Measurements from ENCODE around the gene VPS11. TPM values are rescaled to one million over a fixed set of nuclear protein-coding genes. Genes with fewer than 3 reads are reported as not detected.

VPS11 gene
- total and polyA plus RNA-seq, 8 donors = 14.2 to 47.4 (median 17.2) TPM

GRCh38 chr11:119108857-119109221 is 41.2 kb downstream of the VPS11 start:
- Histone ChIP-seq H3K36me3 (peaks cover 0 to 25% (median 3%) of the 10 kb centered on the region in 3 donors), H3K9me3 (no peaks in the 10 kb centered on the region), H3K27me3 (no peaks in the 10 kb centered on the region), H3K4me3 (peak overlapping the region in 2 of 4 donors; percentile 69 to 97), H3K4me1 (peaks cover 0 to 16% (median 0%) of the 10 kb centered on the region in 3 donors), H3K27ac (no peak overlapping the region)
- DNase-seq (no peak), FAIRE-seq (no peak), ATAC-seq (no peak)
- TF ChIP-seq CTCF (IDR thresholded peaks at IDR 0.05) = no peak
- WGBS, 2 donors = 46 to 48% methylated on average over 2 of the region's 2 CpGs
- intact Hi-C loops (cut with DNase I) = no loop called here

- H3K9me3 ChIP-seq = no peaks in the 10 kb centered on the region
- peaks cover 0 to 16% (median 0%) of the 10 kb centered on the region in 3 donors for H3K4me1 ChIP-seq
- ATAC-seq = no peak
- intact Hi-C loops (cut with DNase I) = no loop called here
- FAIRE-seq = no peak
- peaks cover 0 to 29% (median 3%) of the 10 kb centered on the region in 3 donors for H3K36me3 ChIP-seq
- H3K4me3 ChIP-seq = no peak overlapping the region
- TF ChIP-seq CTCF (IDR thresholded peaks at IDR 0.05) = no peak
- H3K27ac ChIP-seq = no peak overlapping the region
- DNase-seq = peak in 1 of 6 donors; percentile 63
- H3K27me3 ChIP-seq = no peaks in the 10 kb centered on the region
- WGBS, 2 donors = 83 to 86% methylated on average over 3 of the region's 3 CpGs
Observed at GRCh38 chr11:119109843-119110242, 42.2 kb downstream of the VPS11 start.

- intact Hi-C loops (cut with DNase I) = no loop called here
- H3K4me3 ChIP-seq = no peak overlapping the region
- no peak for TF ChIP-seq CTCF (IDR thresholded peaks at IDR 0.05)
- no peak overlapping the region for H3K27ac ChIP-seq
- 83 to 87% methylated on average over 10 of the region's 10 CpGs for WGBS, 2 donors
- peaks cover 0 to 16% (median 0%) of the 10 kb centered on the region in 3 donors for H3K4me1 ChIP-seq
- no peaks in the 10 kb centered on the region for H3K27me3 ChIP-seq
- H3K36me3 ChIP-seq = peaks cover 0 to 29% (median 3%) of the 10 kb centered on the region in 3 donors
- no peak for ATAC-seq
- no peaks in the 10 kb centered on the region for H3K9me3 ChIP-seq
- no peak for FAIRE-seq
- peak in 1 of 6 donors; percentile 42 for DNase-seq
Observed at GRCh38 chr11:119110439-119110838, 42.8 kb downstream of the VPS11 start.

GRCh38 chr11:119111361-119111925 is 43.8 kb downstream of the VPS11 start:
- intact Hi-C loops (cut with DNase I) = no loop called here
- peak in 1 of 6 donors; percentile 44 for DNase-seq
- H3K9me3 ChIP-seq = no peaks in the 10 kb centered on the region
- ATAC-seq = no peak
- no peak for FAIRE-seq
- H3K4me1 ChIP-seq = peaks cover 0 to 14% (median 0%) of the 10 kb centered on the region in 3 donors
- peaks cover 0 to 29% (median 3%) of the 10 kb centered on the region in 3 donors for H3K36me3 ChIP-seq
- TF ChIP-seq CTCF (IDR thresholded peaks at IDR 0.05) = no peak
- 92% methylated on average over 11 of the region's 11 CpGs for WGBS, 2 donors
- no peak overlapping the region for H3K4me3 ChIP-seq
- no peak overlapping the region for H3K27ac ChIP-seq
- H3K27me3 ChIP-seq = no peaks in the 10 kb centered on the region

GRCh38 chr11:119112314-119113020 is 44.8 kb downstream of the VPS11 start:
- intact Hi-C loops (cut with DNase I) = no loop called here
- H3K9me3 ChIP-seq = no peaks in the 10 kb centered on the region
- H3K4me1 ChIP-seq = peaks cover 0 to 12% (median 0%) of the 10 kb centered on the region in 3 donors
- DNase-seq (no peak), ATAC-seq (no peak), FAIRE-seq (no peak)
- TF ChIP-seq CTCF (IDR thresholded peaks at IDR 0.05) = no peak
- peaks cover 0 to 29% (median 3%) of the 10 kb centered on the region in 3 donors for H3K36me3 ChIP-seq
- no peaks in the 10 kb centered on the region for H3K27me3 ChIP-seq
- H3K27ac ChIP-seq = no peak overlapping the region
- no peak overlapping the region for H3K4me3 ChIP-seq
- 84 to 92% methylated on average over 12 of the region's 12 CpGs for WGBS, 2 donors

Data from pancreas (tissue), 10 donors.